Erythroblast (primary cell): ENCODE measurements around the gene STAT4.

Source experiments
- GATA1 ChIP-seq: IDR thresholded peaks from 2 replicates; pipeline ENCODE4 v1.6.1; 2011; ENCODE audit warnings: low read depth, mild to moderate bottlenecking, control low read depth, low read length, moderate library complexity
- POLR2A ChIP-seq: IDR thresholded peaks from 2 replicates; pipeline ENCODE4 v1.6.1; 2011; ENCODE audit warnings: mild to moderate bottlenecking, low read length

DNA sequence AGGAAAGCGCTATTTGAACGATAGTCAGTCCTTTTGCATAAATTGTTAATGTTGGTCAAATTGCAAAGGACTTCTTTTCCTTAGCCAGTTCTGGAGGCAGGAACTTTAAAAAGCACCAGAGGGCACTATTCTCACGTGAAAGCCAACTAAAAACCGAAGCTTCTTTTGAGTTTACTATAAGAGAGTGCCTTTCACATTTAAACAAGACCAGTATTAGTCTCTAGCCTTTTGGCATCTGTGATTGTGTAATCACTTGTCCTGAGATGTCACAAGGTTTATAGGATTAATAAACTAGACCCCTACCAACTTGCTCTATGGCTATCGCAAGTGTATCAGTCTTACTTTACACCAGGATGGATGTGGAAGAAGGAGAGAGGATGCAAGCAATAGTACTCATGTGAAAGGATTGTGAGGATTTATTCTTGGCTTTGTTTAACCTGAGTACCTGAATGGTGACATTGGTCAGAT is 14.4 kb upstream of the STAT4 start:
- TF ChIP-seq POLR2A (no peak), GATA1 (no peak)
